Tibial artery (tissue), 4 donors: ENCODE data around the gene MPO.

Experiments used
- DNase-seq, 2 donors: peaks; one replicate each; pipeline ENCODE4 v3.0.0-alpha.2; 2019
- H3K27ac ChIP-seq, 2 donors: fragments of 200-600 bp; sonication (generic) in 1 of 2; 1 replicate in 1 of 2; 2 replicates in 1 of 2; pipeline ENCODE4 v1.5.1; 2018 to 2019; ENCODE audit warnings: mild to moderate bottlenecking in 1 of 2
- H3K27me3 ChIP-seq, 2 donors: fragments of 200-600 bp; sonication (generic) in 1 of 2; one replicate each; pipeline versions ENCODE4 v1.5.1 to v1.6.0; 2016 to 2019
- H3K36me3 ChIP-seq, 3 donors: fragments of 200-600 bp; sonication (generic) in 2 of 3; one replicate each; pipeline ENCODE4 v1.5.1; 2016 to 2019; ENCODE audit warnings: mild to moderate bottlenecking in 2 of 3
- H3K4me1 ChIP-seq, 4 donors: fragments of 200-600 bp; sonication (generic) in 2 of 4; 1 replicate in 3 of 4; 2 replicates in 1 of 4; pipeline ENCODE4 v1.5.1; 2016 to 2019
- H3K4me3 ChIP-seq, 2 donors: fragments of 200-600 bp; sonication (generic) in 1 of 2; 1 replicate in 1 of 2; 2 replicates in 1 of 2; pipeline ENCODE4 v1.5.1; 2018 to 2019; ENCODE audit warnings: mild to moderate bottlenecking in 2 of 2
- H3K9me3 ChIP-seq, 3 donors: fragments of 200-600 bp; sonication (generic) in 1 of 3; one replicate each; pipeline ENCODE4 v1.5.1; 2016 to 2019
- CTCF ChIP-seq, 2 experiments: fragments of 200-600 bp in 1 of 2; fragments of 450-650 bp in 1 of 2; IDR thresholded peaks; one replicate each; pipeline ENCODE4 v1.5.1; 2017 to 2019; ENCODE audit warnings: antibody characterized with exemption in 2 of 2, mild to moderate bottlenecking in 1 of 2, moderate library complexity in 1 of 2
- intact Hi-C: fragments of 100-400 bp; cut with DNase I; formaldehyde crosslinking; loops from one replicate; pipeline ENCODE4 v1.15.0; 2023; ENCODE audit warnings: low total_unique reads

The MPO gene

GRCh38 chr17:58327363-58328194 is 46.8 kb upstream of the MPO start:
- DNase-seq: no peak
- H3K27ac ChIP-seq: no peak overlapping the region
- intact Hi-C loops: no loop called here
- H3K9me3 ChIP-seq: no peaks in the 10 kb centered on the region
- no peak for TF ChIP-seq CTCF (IDR thresholded peaks at IDR 0.05)
- peaks cover 0 to 40% of the 10 kb centered on the region in 2 donors for H3K27me3 ChIP-seq
- H3K36me3 ChIP-seq: no peaks in the 10 kb centered on the region
- peaks cover 0 to 28% (median 18%) of the 10 kb centered on the region in 4 donors for H3K4me1 ChIP-seq
- no peak overlapping the region for H3K4me3 ChIP-seq

GRCh38 chr17:58326609-58327362 is 46.1 kb upstream of the MPO start:
- no peak for TF ChIP-seq CTCF (IDR thresholded peaks at IDR 0.05)
- intact Hi-C loops: no loop called here
- DNase-seq: no peak

GRCh38 chr17:58325976-58326468 is 45.3 kb upstream of the MPO start:
- no peak for TF ChIP-seq CTCF (IDR thresholded peaks at IDR 0.05)
- Histone ChIP-seq H3K9me3 (no peaks in the 10 kb centered on the region), H3K36me3 (peaks cover 0 to 8% (median 0%) of the 10 kb centered on the region in 3 donors), H3K27me3 (peaks cover 0 to 25% of the 10 kb centered on the region in 2 donors), H3K27ac (no peak overlapping the region), H3K4me3 (no peak overlapping the region), H3K4me1 (peaks cover 0 to 28% (median 18%) of the 10 kb centered on the region in 4 donors)
- intact Hi-C loops: no loop called here
- no peak for DNase-seq

More at GRCh38 chr17:58326609-58327362, 46.1 kb upstream of the MPO start:
- Histone ChIP-seq H3K4me1 (peaks cover 0 to 28% (median 18%) of the 10 kb centered on the region in 4 donors), H3K36me3 (peaks cover 0 to 4% (median 0%) of the 10 kb centered on the region in 3 donors), H3K4me3 (no peak overlapping the region), H3K27me3 (peaks cover 0 to 32% of the 10 kb centered on the region in 2 donors), H3K9me3 (no peaks in the 10 kb centered on the region), H3K27ac (no peak overlapping the region)

- intact Hi-C loops: no loop called here
- H3K36me3 ChIP-seq: peaks cover 0 to 16% (median 0%) of the 10 kb centered on the region in 3 donors
- peak overlapping the region; percentile 66 to 72 for H3K4me3 ChIP-seq
- peaks cover 0 to 28% (median 18%) of the 10 kb centered on the region in 4 donors for H3K4me1 ChIP-seq
- no peaks in the 10 kb centered on the region for H3K9me3 ChIP-seq
- no peak overlapping the region for H3K27ac ChIP-seq
- no peak for TF ChIP-seq CTCF (IDR thresholded peaks at IDR 0.05)
- no peak for DNase-seq
- H3K27me3 ChIP-seq: peaks cover 0 to 19% of the 10 kb centered on the region in 2 donors
These were observed 44.6 kb upstream of the MPO start for GRCh38 chr17:58325289-58325726.

GRCh38 chr17:58324409-58325288 is 43.9 kb upstream of the MPO start:
- Histone ChIP-seq H3K9me3 (no peaks in the 10 kb centered on the region), H3K27me3 (peaks cover 0 to 19% of the 10 kb centered on the region in 2 donors), H3K4me3 (peak overlapping the region; percentile 66 to 72), H3K4me1 (peaks cover 0 to 28% (median 18%) of the 10 kb centered on the region in 4 donors), H3K36me3 (peaks cover 0 to 22% (median 0%) of the 10 kb centered on the region in 3 donors), H3K27ac (peak overlapping the region; percentile 70 to 76)
- no peak for TF ChIP-seq CTCF (IDR thresholded peaks at IDR 0.05)
- no peak for DNase-seq
- intact Hi-C loops: no loop called here
